NCI-H146 treated with DMSO at 0.1 percent for 48 hours (cell line): ENCODE data around the gene PIK3AP1.
"Not testable (repeated sequence)": the region's sequence is repeated elsewhere in the genome, so short reads cannot be mapped to it uniquely, and the experiment has no call there.

Experiments
- DNase-seq: peaks from one replicate; lab custom pipeline; 2025; ENCODE audit not compliant: unreplicated experiment; lab: John Stamatoyannopoulos, UW

The PIK3AP1 gene

DNA sequence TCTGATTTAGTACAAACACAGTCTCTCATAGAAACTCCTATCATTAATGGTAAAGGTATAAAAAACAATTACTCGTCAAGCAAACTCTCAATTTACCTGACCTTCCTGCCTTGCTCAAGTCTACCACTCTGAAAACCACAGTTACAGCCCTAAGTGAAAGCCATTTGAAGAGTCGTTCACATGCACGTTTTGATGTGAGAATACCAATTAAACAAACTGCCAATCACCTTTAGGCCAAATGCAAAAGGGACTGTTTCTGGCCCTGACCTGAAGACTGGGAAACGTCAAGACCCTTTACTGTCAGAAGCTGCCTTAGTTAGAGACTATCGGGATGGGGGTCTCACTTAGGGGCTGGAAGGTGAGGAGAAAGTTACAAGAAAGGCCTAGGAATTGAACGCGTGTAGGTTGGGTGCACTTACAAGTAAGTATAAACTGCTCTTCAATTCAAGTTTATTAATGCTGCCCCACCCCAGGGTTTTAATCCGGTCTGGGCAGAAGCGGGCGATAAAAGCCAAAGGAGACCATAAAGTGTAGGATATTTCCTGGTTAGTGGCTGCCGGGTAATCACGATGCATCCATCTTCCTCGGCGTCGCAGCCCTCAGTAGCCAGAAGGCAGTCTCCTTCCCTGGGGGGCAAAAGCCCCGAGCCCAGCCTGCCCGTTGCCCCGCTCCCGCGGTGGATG lies 134.4 kb downstream of the PIK3AP1 start:
- DNase-seq = no peak

GRCh38 chr10:96584474-96584873 lies 135.8 kb downstream of the PIK3AP1 start:
- no peak for DNase-seq

GRCh38 chr10:96584035-96584434 lies 136.3 kb downstream of the PIK3AP1 start:
- no peak for DNase-seq

DNA sequence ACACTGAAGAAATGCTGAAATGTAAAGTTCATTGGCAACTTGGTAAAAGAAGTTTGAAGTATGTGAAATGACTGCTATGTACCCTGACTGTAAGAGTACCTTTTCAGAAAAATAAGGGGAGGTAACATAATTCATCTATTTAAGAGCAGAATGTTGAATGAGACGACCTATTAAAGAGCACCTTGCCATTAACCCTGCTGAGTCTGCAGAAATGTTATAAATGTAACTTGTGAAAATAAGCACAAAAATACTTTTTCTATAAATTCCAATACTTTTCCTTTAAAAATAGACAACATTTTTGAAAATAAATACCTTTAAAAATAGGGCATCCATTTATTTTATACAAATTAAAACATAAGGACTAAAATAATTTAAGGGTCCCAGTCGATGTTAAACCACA lies 141.2 kb downstream of the PIK3AP1 start:
- no peak for DNase-seq

DNA sequence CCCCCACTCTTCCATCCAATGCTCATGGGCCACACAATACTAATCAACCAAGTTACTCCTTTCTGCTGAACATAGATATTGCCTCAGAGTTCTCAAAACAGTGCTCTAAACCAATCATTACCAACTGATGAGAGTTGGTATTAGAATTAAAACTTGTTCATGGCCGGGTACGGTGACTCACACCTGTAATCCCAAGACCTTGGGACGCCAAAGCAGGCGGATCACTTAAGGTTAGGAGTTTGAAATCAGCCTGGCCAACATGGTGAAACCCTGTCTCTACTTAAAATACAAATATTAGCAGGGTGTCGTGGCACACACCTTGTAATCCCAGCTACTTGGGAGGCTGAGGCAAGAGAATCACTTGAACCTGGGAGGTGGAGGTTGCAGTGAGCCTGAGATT lies 141.7 kb downstream of the PIK3AP1 start:
- no peak for DNase-seq

DNA sequence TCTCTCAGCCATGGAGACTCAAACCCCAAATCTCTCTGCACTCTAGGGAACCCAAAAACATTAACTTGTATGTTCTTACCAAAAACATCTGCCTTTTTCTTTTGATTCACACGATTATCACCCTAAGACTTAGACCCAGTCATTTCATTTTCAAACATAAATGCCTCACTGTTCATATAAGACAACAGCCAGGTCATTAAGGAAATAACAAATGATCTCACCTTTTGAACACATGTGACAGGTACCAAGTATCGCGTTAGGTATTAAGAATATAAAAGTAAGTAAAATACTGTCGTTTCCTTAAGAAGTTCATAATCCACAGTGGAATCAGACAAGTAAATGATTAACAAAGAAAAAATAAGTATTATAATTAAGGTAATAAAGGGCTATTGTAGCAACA lies 142.3 kb downstream of the PIK3AP1 start:
- no peak for DNase-seq

DNA sequence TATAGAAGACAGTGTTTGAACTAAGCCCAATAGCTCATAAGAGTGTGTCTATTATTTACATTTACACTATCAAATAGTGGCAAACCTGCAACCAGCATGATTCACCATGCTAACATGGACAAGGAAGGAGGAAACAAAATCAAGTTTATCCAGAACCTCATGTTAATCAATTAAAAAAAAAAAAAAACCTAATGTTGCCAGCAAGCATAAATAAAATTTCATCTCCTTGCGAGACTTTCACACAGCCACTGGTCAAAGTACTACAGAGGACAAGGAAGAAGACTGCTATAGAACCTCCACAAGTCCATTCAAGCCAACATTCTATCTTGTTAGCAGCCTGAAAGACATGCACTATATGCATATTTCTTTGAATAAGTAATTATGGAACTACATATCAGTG lies 143.2 kb downstream of the PIK3AP1 start:
- no peak for DNase-seq

GRCh38 chr10:96576277-96576980 lies 143.9 kb downstream of the PIK3AP1 start:
- no peak for DNase-seq

DNA sequence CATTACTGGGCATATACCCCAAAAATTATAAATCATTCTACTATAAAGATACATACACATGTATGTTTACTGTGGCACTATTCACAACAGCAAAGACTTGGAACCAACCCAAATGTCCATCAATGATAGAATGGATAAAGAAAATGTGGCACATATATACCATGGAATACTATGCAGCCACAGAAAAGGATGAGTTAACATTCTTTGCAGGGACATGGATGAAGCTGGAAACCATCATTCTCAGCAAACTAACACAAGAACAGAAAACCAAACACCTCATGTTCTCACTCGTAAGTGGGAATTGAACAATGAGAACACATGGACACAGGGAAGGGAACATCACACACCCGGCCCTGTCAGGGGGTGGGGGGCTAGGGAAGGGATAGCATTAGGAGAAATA lies 145.8 kb downstream of the PIK3AP1 start:
- DNase-seq = not testable (repeated sequence)

DNA sequence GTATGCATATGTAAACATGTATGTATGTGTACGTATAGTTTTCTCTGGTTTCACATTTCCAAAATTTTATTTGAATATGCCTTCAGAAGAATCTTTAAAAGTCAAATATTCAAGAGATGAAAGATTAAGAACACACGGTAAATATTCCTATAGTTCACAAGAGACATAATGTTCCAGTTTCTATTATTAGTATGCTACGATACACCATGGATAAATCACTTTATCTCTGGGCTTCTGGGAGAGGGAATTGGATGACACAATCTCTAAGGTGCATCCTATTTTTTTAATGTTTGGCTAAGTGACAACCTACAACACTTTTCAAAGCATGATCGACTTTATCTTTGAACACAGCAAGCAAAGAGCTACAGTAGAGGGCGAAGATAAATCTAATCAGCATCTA lies 147.3 kb downstream of the PIK3AP1 start:
- no peak for DNase-seq

DNA sequence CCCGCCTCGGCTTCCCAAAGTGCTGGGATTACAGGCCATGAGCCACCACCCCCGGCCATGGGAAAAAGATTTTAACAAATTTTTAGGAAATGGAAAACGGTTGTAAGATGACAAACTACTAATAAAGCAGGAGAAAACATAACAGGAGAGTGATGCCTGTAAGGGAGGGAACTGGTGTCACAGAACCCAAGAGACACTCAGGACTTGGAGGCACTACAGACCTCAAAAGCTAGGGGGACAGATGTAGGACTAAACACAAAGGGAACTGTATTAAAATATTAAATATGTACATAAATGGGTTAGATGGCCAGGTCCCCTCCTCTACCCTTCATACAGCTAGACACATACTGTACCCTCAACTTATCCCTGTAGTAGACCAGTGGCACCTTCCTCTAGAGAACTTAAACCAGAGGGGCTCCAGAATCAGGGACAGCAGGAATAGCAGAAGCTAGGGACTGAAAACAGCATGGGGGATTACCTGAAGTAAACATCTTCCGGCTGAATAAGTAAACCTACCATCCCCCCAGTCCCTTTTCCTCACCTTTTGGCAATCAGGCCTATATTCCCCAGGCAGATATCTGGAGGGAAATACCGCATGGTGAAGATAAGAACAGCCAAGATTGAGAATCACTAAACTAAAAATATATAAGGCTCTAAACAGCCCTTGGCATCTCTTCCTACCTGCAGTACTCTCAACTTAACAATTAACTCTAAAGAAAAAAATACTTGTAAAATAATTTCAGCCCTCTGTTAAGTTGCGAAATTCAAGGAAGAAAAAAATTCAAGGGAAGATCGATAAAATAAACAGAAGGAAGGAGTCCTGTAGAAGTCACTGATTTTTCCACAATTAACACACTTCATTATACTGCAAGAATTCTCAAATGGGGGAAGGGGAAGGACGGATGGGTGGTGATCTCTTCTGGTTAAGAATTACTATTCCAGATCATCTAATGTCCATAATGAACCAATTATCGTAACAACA lies 149.0 kb downstream of the PIK3AP1 start:
- DNase-seq = no peak

GRCh38 chr10:96570511-96570910 lies 149.8 kb downstream of the PIK3AP1 start:
- DNase-seq = no peak

DNA sequence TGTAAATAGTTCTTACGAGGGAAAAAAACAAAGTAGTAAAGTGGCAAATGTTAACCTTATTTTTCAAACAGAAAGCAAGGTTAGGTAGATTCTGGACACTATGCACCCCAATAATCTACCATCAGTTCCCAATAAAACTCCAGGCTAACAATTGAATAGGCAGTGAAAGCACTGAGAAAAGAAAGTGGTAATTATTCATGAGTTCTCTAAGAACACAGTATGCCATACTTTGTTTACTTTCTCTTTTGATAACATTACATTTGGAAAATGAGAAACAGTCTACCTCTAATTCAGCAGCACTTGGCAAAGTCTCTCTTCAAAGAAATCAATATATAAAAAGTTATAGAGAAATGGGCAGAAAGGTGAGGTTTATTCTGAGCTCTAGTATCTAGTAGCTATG lies 151.9 kb downstream of the PIK3AP1 start:
- DNase-seq = no peak

GRCh38 chr10:96565774-96566173 lies 154.5 kb downstream of the PIK3AP1 start:
- DNase-seq = no peak

DNA sequence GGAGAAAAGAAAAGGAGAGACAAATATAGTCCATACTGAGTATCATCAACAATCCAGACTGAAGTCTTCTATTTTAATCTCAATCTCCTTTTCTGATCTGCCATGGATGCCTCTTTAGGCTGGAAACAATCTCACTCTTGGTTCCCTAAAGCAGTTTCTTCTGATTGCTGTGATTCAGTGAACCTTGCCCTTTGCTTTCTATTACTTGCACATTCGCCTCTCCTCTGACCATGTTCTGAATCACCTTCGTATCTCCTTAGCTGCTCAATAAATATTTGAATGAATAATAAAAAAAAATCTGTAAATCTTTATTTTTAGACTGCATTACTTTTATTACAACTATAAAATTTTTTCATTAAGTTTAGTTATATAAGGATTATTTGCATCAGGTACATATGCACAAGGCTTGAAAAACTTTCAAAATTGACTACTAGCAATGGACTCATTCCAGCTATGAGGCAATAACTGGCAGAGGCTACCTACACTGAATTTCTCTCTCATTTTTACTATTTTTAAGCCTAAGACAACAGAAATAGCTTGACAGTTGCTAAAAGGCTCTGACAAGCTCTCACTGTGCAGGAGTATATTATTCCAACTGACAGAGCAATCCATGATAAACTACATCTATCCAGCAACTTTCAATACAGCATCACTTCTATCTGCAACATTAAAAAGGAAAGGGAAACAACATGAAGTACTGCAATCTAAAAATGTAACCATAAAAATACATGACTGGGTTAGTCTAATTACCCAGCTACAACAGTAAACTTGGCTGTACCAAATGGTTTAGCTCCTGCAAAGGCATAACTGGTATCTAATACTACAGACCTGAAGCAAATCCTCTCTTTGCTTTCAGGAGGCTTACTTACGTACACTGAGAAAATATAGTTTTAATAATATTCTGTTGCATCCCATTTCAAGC lies 159.1 kb downstream of the PIK3AP1 start:
- DNase-seq = no peak

GRCh38 chr10:96560489-96560888 lies 159.8 kb downstream of the PIK3AP1 start:
- no peak for DNase-seq

DNA sequence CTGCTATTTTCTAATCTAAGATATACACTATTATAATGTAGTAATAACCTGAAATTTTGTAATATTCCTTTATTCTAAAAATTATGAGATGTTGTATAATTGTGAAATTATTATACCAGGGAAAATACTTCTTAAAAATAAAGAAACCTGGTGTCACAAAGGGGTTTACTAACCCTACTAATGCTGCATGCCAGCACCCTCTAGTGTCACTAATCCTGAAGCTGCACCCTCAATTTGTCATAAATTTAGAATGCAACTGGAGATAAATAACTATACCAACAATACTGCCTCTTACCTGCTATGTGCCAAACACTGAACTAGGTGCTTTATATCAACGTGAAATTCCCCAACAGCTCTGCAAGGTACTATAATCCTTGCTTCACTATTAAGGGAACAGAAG lies 164.3 kb downstream of the PIK3AP1 start:
- DNase-seq = no peak

DNA sequence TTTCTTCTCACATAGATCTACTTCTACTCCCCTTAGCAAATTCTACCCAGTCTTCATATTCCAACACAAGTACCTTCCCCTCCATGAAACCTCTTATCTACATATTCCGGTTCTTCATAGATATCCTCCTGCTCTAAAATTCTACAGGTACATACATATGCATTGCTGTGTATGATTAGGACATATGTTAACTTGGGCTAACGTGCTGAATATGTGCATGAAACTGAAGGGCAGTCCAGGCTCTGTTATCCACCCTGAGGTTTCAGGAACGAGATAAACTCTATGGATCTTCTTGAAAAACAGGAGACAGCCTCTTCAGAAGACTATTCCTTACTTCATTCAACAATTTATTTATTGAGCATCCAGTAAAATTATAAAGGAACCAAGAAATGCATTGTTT lies 165.0 kb downstream of the PIK3AP1 start:
- DNase-seq = no peak

DNA sequence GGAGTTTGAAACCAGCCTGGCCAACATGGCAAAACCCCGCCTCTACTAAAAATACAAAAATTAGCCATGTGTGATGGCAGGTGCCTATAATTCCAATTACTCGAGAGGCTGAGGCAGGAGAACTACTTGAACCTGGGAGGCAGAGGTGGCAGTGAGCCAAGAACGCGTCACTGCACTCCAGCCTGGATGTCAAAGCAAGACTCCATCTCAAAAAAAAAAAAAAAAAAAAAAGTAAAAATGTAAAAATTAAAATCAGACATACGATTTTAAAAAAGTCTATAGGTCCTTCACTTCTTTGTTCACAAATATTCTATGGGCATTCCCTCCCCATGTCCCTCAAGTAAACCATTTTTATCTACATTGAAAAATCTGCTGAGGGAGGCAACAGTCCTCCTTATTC lies 171.7 kb downstream of the PIK3AP1 start:
- no peak for DNase-seq

DNA sequence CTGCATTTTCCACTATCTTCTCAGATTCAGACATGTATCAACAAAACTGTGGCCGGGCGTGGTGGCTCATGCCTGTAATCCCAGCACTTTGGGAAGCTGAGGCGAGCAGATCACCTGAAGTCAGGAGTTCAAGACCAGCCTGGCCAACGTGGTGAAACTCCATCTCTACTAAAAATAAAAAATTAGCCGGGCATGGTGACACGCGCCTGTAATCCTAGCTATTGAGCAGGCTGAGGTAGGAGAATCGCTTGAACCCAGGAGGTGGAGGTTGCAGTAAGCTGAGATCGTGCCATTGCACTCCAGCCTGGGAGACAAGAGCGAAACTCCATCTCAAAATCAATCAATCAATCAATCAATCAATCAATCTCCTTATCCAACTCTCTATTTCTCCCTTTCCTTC lies 174.8 kb downstream of the PIK3AP1 start:
- not testable (repeated sequence) for DNase-seq
